ENCODE measurements around the gene TP53. TPM values are rescaled to one million over a fixed set of nuclear protein-coding genes. Genes with fewer than 3 reads are reported as not detected.

TP53 gene
- total and polyA plus RNA-seq, 9 donors, result 17.9 to 51.8 (median 40.5) TPM

GRCh38 chr17:7700510-7700909, 13.2 kb upstream of the TP53 start:
- no peak for DNase-seq
- WGBS (ENCODE audit: insufficient coverage), result no CpG with 5 or more reads among the region's 7 CpGs
- H3K9me3 ChIP-seq (replicated peaks; ENCODE audit: control insufficient read depth, low read depth, low read length), result no peaks in the 10 kb centered on the region
- H3K36me3 ChIP-seq (ENCODE audit: control insufficient read depth, insufficient read depth, low read length), result peaks cover 35% of the 10 kb centered on the region
- peaks cover 20% of the 10 kb centered on the region for H3K27me3 ChIP-seq (ENCODE audit: control insufficient read depth, insufficient read depth, low read length)
- no peak overlapping the region for H3K4me3 ChIP-seq (ENCODE audit: low read length)
- H3K27ac ChIP-seq (ENCODE audit: low read length), result no peak overlapping the region
- peaks cover 22% of the 10 kb centered on the region for H3K4me1 ChIP-seq (ENCODE audit: control insufficient read depth, insufficient read depth, low read length)

GRCh38 chr17:7697828-7698588, 10.7 kb upstream of the TP53 start:
- no CpG with 5 or more reads among the region's 4 CpGs for WGBS (ENCODE audit: insufficient coverage)
- Histone ChIP-seq H3K4me3 (ENCODE audit: low read length) (no peak overlapping the region), H3K4me1 (ENCODE audit: control insufficient read depth, insufficient read depth, low read length) (no peaks in the 10 kb centered on the region), H3K9me3 (replicated peaks; ENCODE audit: control insufficient read depth, low read depth, low read length) (no peaks in the 10 kb centered on the region), H3K27ac (ENCODE audit: low read length) (no peak overlapping the region), H3K36me3 (ENCODE audit: control insufficient read depth, insufficient read depth, low read length) (peaks cover 46% of the 10 kb centered on the region), H3K27me3 (ENCODE audit: control insufficient read depth, insufficient read depth, low read length) (no peaks in the 10 kb centered on the region)
- DNase-seq, result no peak

DNA sequence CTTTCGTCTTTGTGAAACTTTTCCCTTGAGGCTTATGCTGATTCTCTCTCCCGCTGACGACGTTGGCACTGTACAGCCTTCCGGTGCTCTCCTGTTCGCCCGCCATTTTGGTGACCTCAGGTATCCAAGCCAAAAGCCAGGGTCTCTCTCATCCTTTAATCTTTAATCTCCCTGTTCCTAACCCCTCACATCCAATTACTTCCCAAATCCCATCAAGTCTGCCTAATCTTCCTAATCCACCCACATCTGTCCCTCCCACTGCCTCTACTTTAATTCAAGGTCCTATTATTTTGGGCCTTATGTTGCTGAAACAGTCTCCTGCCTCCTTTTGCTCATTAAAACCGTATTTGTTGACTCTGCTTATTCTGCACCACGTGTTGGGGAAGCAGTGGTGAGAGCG, 8.3 kb upstream of the TP53 start:
- Histone ChIP-seq H3K36me3 (ENCODE audit: control insufficient read depth, insufficient read depth, low read length) (peaks cover 27% of the 10 kb centered on the region), H3K4me1 (ENCODE audit: control insufficient read depth, insufficient read depth, low read length) (no peaks in the 10 kb centered on the region), H3K27me3 (ENCODE audit: control insufficient read depth, insufficient read depth, low read length) (no peaks in the 10 kb centered on the region), H3K4me3 (ENCODE audit: low read length) (no peak overlapping the region), H3K9me3 (replicated peaks; ENCODE audit: control insufficient read depth, low read depth, low read length) (no peaks in the 10 kb centered on the region), H3K27ac (ENCODE audit: low read length) (no peak overlapping the region)
- WGBS (ENCODE audit: insufficient coverage), result 92% methylated on average over 10 of the region's 10 CpGs
- no peak for DNase-seq

DNA sequence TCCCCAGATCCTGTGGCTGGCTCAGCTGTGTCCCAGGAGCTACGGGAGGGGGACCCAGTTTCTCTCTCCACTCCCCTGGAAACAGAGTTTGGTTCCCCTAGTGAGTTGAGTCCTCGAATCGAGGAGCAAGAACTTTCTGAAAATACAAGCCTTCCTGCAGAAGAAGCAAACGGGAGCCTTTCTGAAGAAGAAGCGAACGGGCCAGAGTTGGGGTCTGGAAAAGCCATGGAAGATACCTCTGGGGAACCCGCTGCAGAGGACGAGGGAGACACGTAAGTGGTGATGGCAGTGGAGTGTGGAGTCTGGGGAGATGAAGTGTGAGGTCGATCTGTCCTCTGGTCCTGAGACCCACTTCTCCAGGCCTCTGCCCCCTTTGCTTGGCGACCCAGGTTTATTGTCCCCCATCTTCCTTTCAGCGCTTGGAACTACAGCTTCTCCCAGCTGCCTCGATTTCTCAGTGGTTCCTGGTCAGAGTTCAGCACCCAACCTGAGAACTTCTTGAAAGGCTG, 1.6 kb upstream of the TP53 start:
- peak overlapping the region; percentile 81 for H3K27ac ChIP-seq (ENCODE audit: low read length)
- H3K4me1 ChIP-seq (ENCODE audit: control insufficient read depth, insufficient read depth, low read length), result peaks cover 17% of the 10 kb centered on the region
- DNase-seq, result no peak
- WGBS (ENCODE audit: insufficient coverage), result 8% methylated on average over 9 of the region's 13 CpGs
- no peaks in the 10 kb centered on the region for H3K27me3 ChIP-seq (ENCODE audit: control insufficient read depth, insufficient read depth, low read length)
- peak overlapping the region; percentile 83 for H3K4me3 ChIP-seq (ENCODE audit: low read length)
- no peaks in the 10 kb centered on the region for H3K9me3 ChIP-seq (replicated peaks; ENCODE audit: control insufficient read depth, low read depth, low read length)
- H3K36me3 ChIP-seq (ENCODE audit: control insufficient read depth, insufficient read depth, low read length), result peaks cover 11% of the 10 kb centered on the region

DNA sequence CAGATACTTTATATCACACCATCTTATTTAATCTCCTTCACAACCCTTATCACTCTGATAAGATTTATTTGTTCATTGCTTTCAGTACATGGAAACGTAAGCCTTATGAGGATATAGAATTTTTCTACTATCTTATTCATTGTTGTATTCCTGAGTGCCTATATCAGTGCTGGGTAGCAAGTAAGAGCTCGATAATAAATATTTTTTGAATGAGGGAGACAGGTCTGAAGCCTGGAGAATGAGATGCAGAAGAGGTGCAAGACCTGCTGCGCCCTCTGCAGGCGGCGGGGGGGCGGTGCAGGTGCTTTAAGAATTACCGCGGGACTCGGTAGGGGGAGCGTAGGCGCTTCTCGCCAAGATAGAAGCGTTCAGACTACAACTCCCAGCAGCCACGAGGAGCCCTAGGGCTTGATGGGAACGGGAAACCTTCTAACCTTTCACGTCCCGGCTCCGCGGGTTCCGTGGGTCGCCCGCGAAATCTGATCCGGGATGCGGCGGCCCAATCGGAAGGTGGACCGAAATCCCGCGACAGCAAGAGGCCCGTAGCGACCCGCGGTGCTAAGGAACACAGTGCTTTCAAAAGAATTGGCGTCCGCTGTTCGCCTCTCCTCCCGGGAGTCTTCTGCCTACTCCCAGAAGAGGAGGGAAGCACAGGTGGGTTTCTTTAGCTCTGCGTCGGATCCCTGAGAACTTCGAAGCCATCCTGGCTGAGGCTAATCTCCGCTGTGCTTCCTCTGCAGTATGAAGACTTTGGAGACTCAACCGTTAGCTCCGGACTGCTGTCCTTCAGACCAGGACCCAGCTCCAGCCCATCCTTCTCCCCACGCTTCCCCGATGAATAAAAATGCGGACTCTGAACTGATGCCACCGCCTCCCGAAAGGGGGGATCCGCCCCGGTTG, 868 bp upstream of the TP53 start, which contains the start of gene WRAP53:
Gene WRAP53, plus strand, starts transcription at position 570 of the 900 bp plus-strand sequence. Its CDS starts 172 bp downstream, at position 742.
- peak within 1 kb of the TSS; percentile 98 for H3K27ac ChIP-seq (ENCODE audit: low read length)
- peaks cover 17% of the 10 kb centered on the region for H3K4me1 ChIP-seq (ENCODE audit: control insufficient read depth, insufficient read depth, low read length)
- H3K9me3 ChIP-seq (replicated peaks; ENCODE audit: control insufficient read depth, low read depth, low read length), result no peaks in the 10 kb centered on the region
- WGBS (ENCODE audit: insufficient coverage), result under 1% methylated on average over 43 of the region's 51 CpGs
- peak; percentile 100 for DNase-seq
- no peaks in the 10 kb centered on the region for H3K27me3 ChIP-seq (ENCODE audit: control insufficient read depth, insufficient read depth, low read length)
- H3K4me3 ChIP-seq (ENCODE audit: low read length), result peak within 1 kb of the TSS; percentile 83
- peaks cover 5% of the 10 kb centered on the region for H3K36me3 ChIP-seq (ENCODE audit: control insufficient read depth, insufficient read depth, low read length)

- WGBS (ENCODE audit: insufficient coverage), result 0% methylated on average over 16 of the region's 30 CpGs
Measured at GRCh38 chr17:7686222-7687071, 843 bp downstream of the TP53 start.

GRCh38 chr17:7685533-7686221, 1.6 kb downstream of the TP53 start:
- Histone ChIP-seq H3K9me3 (replicated peaks; ENCODE audit: control insufficient read depth, low read depth, low read length) (no peaks in the 10 kb centered on the region), H3K4me1 (ENCODE audit: control insufficient read depth, insufficient read depth, low read length) (peaks cover 17% of the 10 kb centered on the region), H3K27ac (ENCODE audit: low read length) (peak overlapping the region; percentile 98), H3K36me3 (ENCODE audit: control insufficient read depth, insufficient read depth, low read length) (peaks cover 6% of the 10 kb centered on the region), H3K4me3 (ENCODE audit: low read length) (peak overlapping the region; percentile 83), H3K27me3 (ENCODE audit: control insufficient read depth, insufficient read depth, low read length) (no peaks in the 10 kb centered on the region)
- DNase-seq, result peak; percentile 98
- WGBS (ENCODE audit: insufficient coverage), result 1% methylated on average over 34 of the region's 44 CpGs

More at GRCh38 chr17:7686222-7687071, 843 bp downstream of the TP53 start:
- H3K4me3 ChIP-seq (ENCODE audit: low read length), result peak overlapping the region; percentile 83
- peaks cover 17% of the 10 kb centered on the region for H3K4me1 ChIP-seq (ENCODE audit: control insufficient read depth, insufficient read depth, low read length)
- H3K36me3 ChIP-seq (ENCODE audit: control insufficient read depth, insufficient read depth, low read length), result peaks cover 6% of the 10 kb centered on the region
- DNase-seq, result peak; percentile 94
- peak overlapping the region; percentile 98 for H3K27ac ChIP-seq (ENCODE audit: low read length)
- H3K9me3 ChIP-seq (replicated peaks; ENCODE audit: control insufficient read depth, low read depth, low read length), result no peaks in the 10 kb centered on the region
- H3K27me3 ChIP-seq (ENCODE audit: control insufficient read depth, insufficient read depth, low read length), result no peaks in the 10 kb centered on the region

DNA sequence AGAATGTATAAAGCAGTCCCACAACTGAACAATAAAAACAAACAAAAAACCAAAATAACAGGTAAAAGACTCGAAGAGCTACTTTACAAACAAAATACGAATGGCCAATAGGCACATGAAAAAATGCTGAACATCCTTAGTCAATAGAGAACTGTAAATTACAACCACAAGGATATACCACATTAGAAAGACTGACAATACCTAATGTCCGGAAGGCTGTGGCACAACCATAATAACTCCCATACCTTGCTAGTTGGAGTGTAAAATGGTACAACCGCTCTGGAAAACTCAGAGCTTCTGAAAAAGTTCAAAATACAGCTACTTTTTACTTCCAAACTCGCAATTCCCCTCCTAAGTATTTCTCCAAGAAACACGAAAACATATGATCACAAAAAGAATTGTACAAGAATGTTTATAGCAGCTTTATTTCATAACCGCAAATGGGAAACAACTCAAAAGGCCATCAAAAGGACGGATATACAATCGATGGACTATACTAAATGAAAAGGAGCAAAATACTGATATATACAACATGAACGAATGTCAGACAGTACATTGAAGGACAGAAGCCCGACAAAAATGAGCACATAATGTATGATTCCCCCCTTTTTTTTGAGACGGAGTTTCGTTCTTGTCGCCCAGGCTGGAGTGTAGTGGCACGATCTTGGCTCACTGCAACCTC, 2.3 kb downstream of the TP53 start:
- 41% methylated on average over 4 of the region's 15 CpGs for WGBS (ENCODE audit: insufficient coverage)
- H3K9me3 ChIP-seq (replicated peaks; ENCODE audit: control insufficient read depth, low read depth, low read length), result no peaks in the 10 kb centered on the region
- H3K36me3 ChIP-seq (ENCODE audit: control insufficient read depth, insufficient read depth, low read length), result peaks cover 6% of the 10 kb centered on the region
- no peaks in the 10 kb centered on the region for H3K27me3 ChIP-seq (ENCODE audit: control insufficient read depth, insufficient read depth, low read length)
- peak overlapping the region; percentile 98 for H3K27ac ChIP-seq (ENCODE audit: low read length)
- H3K4me3 ChIP-seq (ENCODE audit: low read length), result peak overlapping the region; percentile 83
- peaks cover 17% of the 10 kb centered on the region for H3K4me1 ChIP-seq (ENCODE audit: control insufficient read depth, insufficient read depth, low read length)
- no peak for DNase-seq

All from muscle of leg (tissue), 11 donors.